Esophagus muscularis mucosa (tissue), 4 donors: ENCODE results near the gene CARD14. TPM values are rescaled to one million over a fixed set of nuclear protein-coding genes. Genes with fewer than 3 reads are reported as not detected.

Experiments
- DNase-seq: peaks from one replicate; pipeline ENCODE4 v3.0.0-alpha.2; 2017; ENCODE audit errors: extremely low spot score
- H3K27ac ChIP-seq, 4 donors: fragments of 200-600 bp; sonication (generic); replicated peaks in 1 of 4; 1 replicate in 3 of 4; 2 replicates in 1 of 4; pipeline ENCODE4 v1.5.1; 2016 to 2019; ENCODE audit warnings: mild to moderate bottlenecking in 1 of 4
- H3K27me3 ChIP-seq, 4 donors: fragments of 200-600 bp; sonication (generic); one replicate each; pipeline versions ENCODE4 v1.5.1 to v1.6.0; 2016 to 2019
- H3K36me3 ChIP-seq, 4 donors: fragments of 200-600 bp; sonication (generic); one replicate each; pipeline ENCODE4 v1.5.1; 2016 to 2019
- H3K4me1 ChIP-seq, 4 donors: fragments of 200-600 bp; sonication (generic); one replicate each; pipeline ENCODE4 v1.5.1; 2016 to 2019
- H3K4me3 ChIP-seq, 4 donors: fragments of 200-600 bp; sonication (generic); 1 replicate in 2 of 4; 2 replicates in 2 of 4; pipeline ENCODE4 v1.5.1; 2016 to 2019; ENCODE audit warnings: mild to moderate bottlenecking in 4 of 4, moderate library complexity in 1 of 4
- H3K9me3 ChIP-seq, 4 donors: fragments of 200-600 bp; sonication (generic); 1 replicate in 3 of 4; 2 replicates in 1 of 4; pipeline ENCODE4 v1.5.1; 2016 to 2019
- CTCF ChIP-seq, 3 experiments: fragments of 200-600 bp in 2 of 3; fragments of 450-650 bp in 1 of 3; sonication (generic) in 2 of 3; IDR thresholded peaks; one replicate each; pipeline ENCODE4 v1.5.1; 2017 to 2019; ENCODE audit warnings: antibody characterized with exemption in 3 of 3, mild to moderate bottlenecking in 2 of 3, moderate library complexity in 1 of 3
- EP300 ChIP-seq: sonication (generic); formaldehyde crosslinking; IDR thresholded peaks from one replicate; pipeline ENCODE4 v1.6.1; 2017; ENCODE audit warnings: antibody characterized with exemption
- POLR2A ChIP-seq: fragments of 450-650 bp; IDR thresholded peaks from one replicate; pipeline ENCODE4 v1.6.1; 2017; ENCODE audit warnings: antibody characterized with exemption, moderate library complexity, mild to moderate bottlenecking, low read depth
- POLR2AphosphoS5 ChIP-seq, 2 donors: sonication (generic); formaldehyde crosslinking; IDR thresholded peaks; one replicate each; pipeline ENCODE4 v1.6.1; 2017; ENCODE audit warnings: antibody characterized with exemption in 2 of 2
- WGBS: methylation state at CpG from one replicate; pipeline ENCODE4 v1.1.5; 2018; 5-methylcytosine and 5-hydroxymethylcytosine counted together
- intact Hi-C: fragments of 100-400 bp; cut with DNase I; formaldehyde crosslinking; loops from one replicate; pipeline ENCODE4 v1.15.1; 2023
- total RNA-seq, 4 donors: library from RNA; depleted of rRNA; stranded (reverse); fragments of >200 nt; gene quantifications; one replicate each; pipeline versions ENCODE4 v1.1.0 to v1.2.1, GENCODE V29; 2016

The CARD14 gene
- total RNA-seq, 4 donors from 2014 or later, result 0.23 to 0.33 (median 0.32) TPM; not detected in 1

GRCh38 chr17:80204626-80205468, 35.0 kb downstream of the CARD14 start:
- WGBS, result 82% methylated on average over 14 of the region's 19 CpGs
- H3K36me3 ChIP-seq, result peaks cover 1 to 21% (median 19%) of the 10 kb centered on the region in 4 donors
- no peaks in the 10 kb centered on the region for H3K4me1 ChIP-seq
- no peak overlapping the region for H3K4me3 ChIP-seq
- no peaks in the 10 kb centered on the region for H3K27me3 ChIP-seq
- H3K9me3 ChIP-seq, result no peaks in the 10 kb centered on the region
- no peak for DNase-seq
- intact Hi-C loops, result no loop called here
- TF ChIP-seq POLR2AphosphoS5 (IDR thresholded peaks at IDR 0.05) (no peak), POLR2A (no peak), CTCF (IDR thresholded peaks at IDR 0.05) (no peak), EP300 (no peak)
- H3K27ac ChIP-seq, result no peak overlapping the region

GRCh38 chr17:80205811-80206210, 36.0 kb downstream of the CARD14 start:
- no peak for DNase-seq
- H3K4me3 ChIP-seq, result no peak overlapping the region
- no peaks in the 10 kb centered on the region for H3K27me3 ChIP-seq
- peaks cover 11 to 30% (median 28%) of the 10 kb centered on the region in 4 donors for H3K36me3 ChIP-seq
- H3K27ac ChIP-seq, result no peak overlapping the region
- H3K9me3 ChIP-seq, result no peaks in the 10 kb centered on the region
- TF ChIP-seq EP300 (no peak), POLR2AphosphoS5 (IDR thresholded peaks at IDR 0.05) (no peak), CTCF (IDR thresholded peaks at IDR 0.05) (no peak), POLR2A (no peak)
- intact Hi-C loops, result no loop called here
- no peaks in the 10 kb centered on the region for H3K4me1 ChIP-seq
- WGBS, result 94% methylated on average over 13 of the region's 13 CpGs

DNA sequence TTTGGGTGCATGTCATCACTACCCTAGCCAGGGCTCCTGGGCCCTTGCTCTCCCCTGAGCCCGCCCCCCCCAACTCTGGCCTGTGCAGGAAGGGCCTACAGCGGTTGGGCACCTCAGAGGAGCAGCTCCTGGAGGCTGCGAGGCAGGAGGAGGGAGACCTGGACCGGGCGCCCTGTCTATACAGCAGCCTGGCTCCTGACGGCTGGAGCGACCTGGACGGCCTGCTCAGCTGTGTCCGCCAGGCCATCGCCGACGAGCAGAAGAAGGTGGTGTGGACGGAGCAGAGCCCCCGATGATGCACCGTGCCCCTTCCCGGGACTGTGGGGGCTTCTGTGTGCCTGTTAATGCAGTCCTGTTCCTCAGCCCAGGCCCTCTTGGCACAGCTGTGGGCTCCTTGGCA, 38.2 kb downstream of the CARD14 start:
- H3K36me3 ChIP-seq, result peaks cover 22 to 52% (median 49%) of the 10 kb centered on the region in 4 donors
- H3K4me1 ChIP-seq, result no peaks in the 10 kb centered on the region
- DNase-seq, result no peak
- intact Hi-C loops, result no loop called here
- no peak for TF ChIP-seq POLR2AphosphoS5 (IDR thresholded peaks at IDR 0.05)
- TF ChIP-seq POLR2A, result no peak
- TF ChIP-seq CTCF (IDR thresholded peaks at IDR 0.05), result no peak
- TF ChIP-seq EP300, result no peak
- H3K27ac ChIP-seq, result no peak overlapping the region
- no peak overlapping the region for H3K4me3 ChIP-seq
- 95% methylated on average over 13 of the region's 16 CpGs for WGBS
- no peaks in the 10 kb centered on the region for H3K9me3 ChIP-seq
- H3K27me3 ChIP-seq, result no peaks in the 10 kb centered on the region

DNA sequence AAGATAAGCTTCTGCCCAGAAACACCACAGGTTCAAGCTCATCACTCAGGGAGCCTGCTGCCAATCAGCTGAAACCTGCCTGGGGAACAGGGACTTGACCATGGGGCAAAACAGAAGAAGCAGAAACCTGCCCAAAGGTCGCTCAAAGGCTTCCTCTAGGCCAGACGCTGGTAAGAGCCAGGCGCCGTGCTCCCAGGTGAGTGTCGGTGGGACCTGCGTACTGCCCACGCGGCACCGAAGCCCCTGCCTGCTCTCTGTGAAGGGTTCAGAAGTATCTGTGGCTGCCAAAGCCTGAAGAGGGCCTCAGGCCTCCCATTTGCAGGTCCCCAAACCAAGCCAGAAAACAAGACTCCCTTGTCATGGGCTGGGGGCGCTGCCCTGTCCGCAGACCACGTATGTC, 39.9 kb downstream of the CARD14 start:
- H3K4me3 ChIP-seq, result no peak overlapping the region
- H3K9me3 ChIP-seq, result no peaks in the 10 kb centered on the region
- no peak for TF ChIP-seq POLR2A
- no peak for TF ChIP-seq POLR2AphosphoS5 (IDR thresholded peaks at IDR 0.05)
- no peak for TF ChIP-seq CTCF (IDR thresholded peaks at IDR 0.05)
- no peak for TF ChIP-seq EP300
- DNase-seq, result no peak
- no peaks in the 10 kb centered on the region for H3K27me3 ChIP-seq
- H3K36me3 ChIP-seq, result peaks cover 26 to 69% (median 67%) of the 10 kb centered on the region in 4 donors
- H3K4me1 ChIP-seq, result no peaks in the 10 kb centered on the region
- no peak overlapping the region for H3K27ac ChIP-seq
- intact Hi-C loops, result no loop called here
- 94% methylated on average over 10 of the region's 12 CpGs for WGBS
